ENCODE results near the gene LTA. TPM values are rescaled to one million over a fixed set of nuclear protein-coding genes. Genes with fewer than 3 reads are reported as not detected.

The LTA gene
- polyA plus RNA-seq, 1 of the 3 experiments (the other 2 are of a cell fraction), result not detected

- no peaks in the 10 kb centered on the region for H3K9me3 ChIP-seq
- TF ChIP-seq TEAD4 (IDR thresholded peaks at IDR 0.05; ENCODE audit: borderline replicate concordance, insufficient read depth) (no peak), RXRA (IDR thresholded peaks at IDR 0.05; ENCODE audit: borderline replicate concordance, low read depth) (no peak), RCOR1 (IDR thresholded peaks at IDR 0.05; ENCODE audit: low read length) (no peak)
- H3K9ac ChIP-seq, result no peak overlapping the region
- H2AFZ ChIP-seq (ENCODE audit: low read depth), result no peak overlapping the region
- no peaks in the 10 kb centered on the region for H3K27me3 ChIP-seq (ENCODE audit: insufficient read depth)
- peaks cover 0 to 11% of the 10 kb centered on the region in 2 experiments; a peak in 2 of 4 replicates for H3K4me1 ChIP-seq (ENCODE audit: control insufficient read depth in 1 of 2, insufficient read depth in 2 of 2, low read depth in 1 of 2, low read length in 1 of 2)
- H3F3A ChIP-seq (replicated peaks; ENCODE audit: insufficient read depth), result peaks cover 28% of the 10 kb centered on the region
- H3K4me2 ChIP-seq, result no peak overlapping the region
- WGBS (ENCODE audit: low lambda C conversion rate), result 84% methylated on average over 5 of the region's 6 CpGs
- H4K20me1 ChIP-seq (ENCODE audit: insufficient read depth), result peaks cover 43% of the 10 kb centered on the region
- no peak overlapping the region for H3K4me3 ChIP-seq (ENCODE audit: low read depth in 2 of 2, low read length in 1 of 2)
- H3K79me2 ChIP-seq (ENCODE audit: insufficient read depth), result peaks cover 15% of the 10 kb centered on the region; the same call in 1 of the 2 replicates
- no peak overlapping the region for H3K27ac ChIP-seq (ENCODE audit: low read depth in 2 of 2, low read length in 1 of 2)
- H3K36me3 ChIP-seq (replicated peaks in 1 of 2; ENCODE audit: control insufficient read depth in 1 of 2, insufficient read depth in 2 of 2, low read length in 1 of 2), result peaks cover 52 to 61% of the 10 kb centered on the region in 2 experiments
- CTCF ChIA-PET, result interaction anchor here (3.0 kb wide), 1 partner anchor 67 kb away, joined by 12 read pairs; no protein-coding TSS in a partner anchor
- POLR2A ChIA-PET, result interaction anchor here (1.4 kb wide), 1 partner anchor 11 kb away, joined by 12 read pairs; the partner anchor contains the start of gene DDX39B
- H3K9me2 ChIP-seq, result no peaks in the 10 kb centered on the region
- no peak for DNase-seq
Observed at GRCh38 chr6:31530659-31531058, 41.4 kb upstream of the LTA start.

GRCh38 chr6:31531162-31531561, 40.9 kb upstream of the LTA start:
- Histone ChIP-seq H3K9ac (no peak overlapping the region), H3K9me2 (no peaks in the 10 kb centered on the region), H3F3A (replicated peaks; ENCODE audit: insufficient read depth) (peaks cover 28% of the 10 kb centered on the region), H3K4me1 (ENCODE audit: control insufficient read depth in 1 of 2, insufficient read depth in 2 of 2, low read depth in 1 of 2, low read length in 1 of 2) (peaks cover 0 to 6% of the 10 kb centered on the region in 2 experiments; a peak in 2 of 4 replicates), H2AFZ (ENCODE audit: low read depth) (no peak overlapping the region), H4K20me1 (ENCODE audit: insufficient read depth) (peaks cover 48% of the 10 kb centered on the region), H3K4me3 (ENCODE audit: low read depth in 2 of 2, low read length in 1 of 2) (no peak overlapping the region), H3K79me2 (ENCODE audit: insufficient read depth) (peaks cover 20% of the 10 kb centered on the region), H3K9me3 (no peaks in the 10 kb centered on the region), H3K4me2 (no peak overlapping the region), H3K36me3 (replicated peaks in 1 of 2; ENCODE audit: control insufficient read depth in 1 of 2, insufficient read depth in 2 of 2, low read length in 1 of 2) (peaks cover 57 to 66% of the 10 kb centered on the region in 2 experiments), H3K27ac (ENCODE audit: low read depth in 2 of 2, low read length in 1 of 2) (no peak overlapping the region), H3K27me3 (ENCODE audit: insufficient read depth) (no peaks in the 10 kb centered on the region)
- TF ChIP-seq RFX5 (IDR thresholded peaks at IDR 0.05; ENCODE audit: low read length) (no peak), POLR2AphosphoS5 (IDR thresholded peaks at IDR 0.05; ENCODE audit: low read depth, low read length) (no peak), TAF1 (IDR thresholded peaks at IDR 0.05; ENCODE audit: borderline replicate concordance, low read depth, low read length) (no peak), SIN3A (IDR thresholded peaks at IDR 0.05; ENCODE audit: borderline replicate concordance, low read depth, low read length) (no peak), USF2 (IDR thresholded peaks at IDR 0.05; ENCODE audit: borderline replicate concordance, low read depth, low read length) (no peak), REST (IDR thresholded peaks at IDR 0.05; ENCODE audit: low read depth, low read length) (no peak), SMC3 (IDR thresholded peaks at IDR 0.05; ENCODE audit: low read depth, low read length) (no peak), MXI1 (IDR thresholded peaks at IDR 0.05; ENCODE audit: low read depth, low read length) (no peak), USF1 (IDR thresholded peaks at IDR 0.05; ENCODE audit: borderline replicate concordance, low read depth) (no peak), YY1 (IDR thresholded peaks at IDR 0.05; ENCODE audit: low read depth) (no peak), GATA2 (CRISPR knock-in tag; IDR thresholded peaks at IDR 0.05) (no peak), ELF1 (IDR thresholded peaks at IDR 0.05) (no peak), TCF12 (IDR thresholded peaks at IDR 0.05) (no peak)
- 87% methylated on average over 7 of the region's 7 CpGs for WGBS (ENCODE audit: low lambda C conversion rate)
- CTCF ChIA-PET, result interaction anchor here (0.6 to 3.0 kb wide), 5 partner anchors 9 to 67 kb away, joined by 3 to 12 read pairs (median 4); partner anchors contain the start of gene DDX39B
- no peak for DNase-seq
- POLR2A ChIA-PET, result interaction anchor here (1.4 kb wide), 1 partner anchor 10 kb away, joined by 12 read pairs; the partner anchor contains the start of gene DDX39B
